SK-N-MC (cell line): ENCODE data around the gene DHRS9.

ENCODE experiments used
- EZH2 ChIP-seq: fragments of 200-600 bp; sonication (generic); IDR thresholded peaks from one replicate; pipeline ENCODE4 v1.6.1; 2017; ENCODE audit warnings: antibody characterized with exemption
- POLR2AphosphoS5 ChIP-seq: IDR thresholded peaks from 2 replicates; pipeline ENCODE4 v1.6.1; 2012; ENCODE audit warnings: mild to moderate bottlenecking, low read depth, low read length, borderline replicate concordance

GRCh38 chr2:169119851-169120250, 50.5 kb downstream of the DHRS9 start:
- no peak for TF ChIP-seq POLR2AphosphoS5
- TF ChIP-seq EZH2 = no peak
